Urothelium cell line (cell line): Measurements from ENCODE around the gene KATNB1.
A peak's percentile ranks its signal among the peaks of the same experiment; 100 is the strongest.
"Not testable (repeated sequence)": the region's sequence is repeated elsewhere in the genome, so short reads cannot be mapped to it uniquely, and the experiment has no call there.

Experiments
- DNase-seq: peaks from one replicate; pipeline ENCODE4 v3.0.0; 2011; ENCODE audit warnings: low spot score, mixed read lengths
- FAIRE-seq: peaks from 2 replicates; lab custom pipeline; 2011; peaks lifted over from hg19 to GRCh38; lab: Jason Lieb, UNC

Gene KATNB1

GRCh38 chr16:57786632-57787518 is 51.3 kb downstream of the KATNB1 start:
- DNase-seq (no peak), FAIRE-seq (no peak)

GRCh38 chr16:57787519-57787905 is 51.9 kb downstream of the KATNB1 start:
- FAIRE-seq: no peak
- no peak for DNase-seq

- no peak for DNase-seq
Observed at GRCh38 chr16:57788252-57788841, 52.8 kb downstream of the KATNB1 start.

GRCh38 chr16:57788951-57789350 is 53.4 kb downstream of the KATNB1 start:
- FAIRE-seq (no peak), DNase-seq (no peak)

More at GRCh38 chr16:57788252-57788841, 52.8 kb downstream of the KATNB1 start:
- FAIRE-seq: no peak

GRCh38 chr16:57791195-57791892 is 55.8 kb downstream of the KATNB1 start:
- FAIRE-seq (no peak), DNase-seq (no peak)

- FAIRE-seq: no peak
- no peak for DNase-seq
Observed at GRCh38 chr16:57791893-57792461, 56.4 kb downstream of the KATNB1 start.

GRCh38 chr16:57794849-57795430 is 59.4 kb downstream of the KATNB1 start:
- DNase-seq (no peak), FAIRE-seq (no peak)

GRCh38 chr16:57795431-57795878 is 59.9 kb downstream of the KATNB1 start:
- FAIRE-seq: no peak
- DNase-seq: no peak

GRCh38 chr16:57796014-57796413 is 60.4 kb downstream of the KATNB1 start:
- DNase-seq, FAIRE-seq: not testable (repeated sequence)

- no peak for FAIRE-seq
- no peak for DNase-seq
Observed at GRCh38 chr16:57797216-57797525, 61.6 kb downstream of the KATNB1 start.

- FAIRE-seq: no peak
- DNase-seq: no peak
Observed at GRCh38 chr16:57797526-57798266, 62.1 kb downstream of the KATNB1 start.

- DNase-seq (no peak), FAIRE-seq (no peak)
Observed at GRCh38 chr16:57798267-57798810, 62.8 kb downstream of the KATNB1 start.

- FAIRE-seq (no peak), DNase-seq (no peak)
Observed at GRCh38 chr16:57798953-57799599, 63.5 kb downstream of the KATNB1 start.

GRCh38 chr16:57799600-57800199 is 64.1 kb downstream of the KATNB1 start:
- FAIRE-seq (no peak), DNase-seq (no peak)

- FAIRE-seq: no peak
Observed at GRCh38 chr16:57800200-57801097, 64.9 kb downstream of the KATNB1 start.

GRCh38 chr16:57801098-57801808 is 65.7 kb downstream of the KATNB1 start:
- FAIRE-seq (no peak), DNase-seq (peak; percentile 60)

More at GRCh38 chr16:57800200-57801097, 64.9 kb downstream of the KATNB1 start:
- no peak for DNase-seq

- FAIRE-seq: no peak
Observed at GRCh38 chr16:57801809-57802340, 66.3 kb downstream of the KATNB1 start.

More at GRCh38 chr16:57801809-57802340, 66.3 kb downstream of the KATNB1 start:
- DNase-seq: peak; percentile 58
